GM12873 (cell line): ENCODE data around the gene CLCA1.

ENCODE experiments used
- TF ChIP-seq, protein P1 (sequence below): IDR thresholded peaks from 2 replicates; pipeline ENCODE4 v1.5.1; 2012; ENCODE audit warnings: low read depth, mild to moderate bottlenecking, moderate library complexity, low read length, control low read depth; ENCODE audit not compliant: insufficient read depth; ENCODE audit errors: missing control alignments

Gene CLCA1

GRCh38 chr1:86502721-86503405 is 34.1 kb downstream of the CLCA1 start:
- TF ChIP-seq, protein P1, sequence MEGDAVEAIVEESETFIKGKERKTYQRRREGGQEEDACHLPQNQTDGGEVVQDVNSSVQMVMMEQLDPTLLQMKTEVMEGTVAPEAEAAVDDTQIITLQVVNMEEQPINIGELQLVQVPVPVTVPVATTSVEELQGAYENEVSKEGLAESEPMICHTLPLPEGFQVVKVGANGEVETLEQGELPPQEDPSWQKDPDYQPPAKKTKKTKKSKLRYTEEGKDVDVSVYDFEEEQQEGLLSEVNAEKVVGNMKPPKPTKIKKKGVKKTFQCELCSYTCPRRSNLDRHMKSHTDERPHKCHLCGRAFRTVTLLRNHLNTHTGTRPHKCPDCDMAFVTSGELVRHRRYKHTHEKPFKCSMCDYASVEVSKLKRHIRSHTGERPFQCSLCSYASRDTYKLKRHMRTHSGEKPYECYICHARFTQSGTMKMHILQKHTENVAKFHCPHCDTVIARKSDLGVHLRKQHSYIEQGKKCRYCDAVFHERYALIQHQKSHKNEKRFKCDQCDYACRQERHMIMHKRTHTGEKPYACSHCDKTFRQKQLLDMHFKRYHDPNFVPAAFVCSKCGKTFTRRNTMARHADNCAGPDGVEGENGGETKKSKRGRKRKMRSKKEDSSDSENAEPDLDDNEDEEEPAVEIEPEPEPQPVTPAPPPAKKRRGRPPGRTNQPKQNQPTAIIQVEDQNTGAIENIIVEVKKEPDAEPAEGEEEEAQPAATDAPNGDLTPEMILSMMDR, result no peak

DNA sequence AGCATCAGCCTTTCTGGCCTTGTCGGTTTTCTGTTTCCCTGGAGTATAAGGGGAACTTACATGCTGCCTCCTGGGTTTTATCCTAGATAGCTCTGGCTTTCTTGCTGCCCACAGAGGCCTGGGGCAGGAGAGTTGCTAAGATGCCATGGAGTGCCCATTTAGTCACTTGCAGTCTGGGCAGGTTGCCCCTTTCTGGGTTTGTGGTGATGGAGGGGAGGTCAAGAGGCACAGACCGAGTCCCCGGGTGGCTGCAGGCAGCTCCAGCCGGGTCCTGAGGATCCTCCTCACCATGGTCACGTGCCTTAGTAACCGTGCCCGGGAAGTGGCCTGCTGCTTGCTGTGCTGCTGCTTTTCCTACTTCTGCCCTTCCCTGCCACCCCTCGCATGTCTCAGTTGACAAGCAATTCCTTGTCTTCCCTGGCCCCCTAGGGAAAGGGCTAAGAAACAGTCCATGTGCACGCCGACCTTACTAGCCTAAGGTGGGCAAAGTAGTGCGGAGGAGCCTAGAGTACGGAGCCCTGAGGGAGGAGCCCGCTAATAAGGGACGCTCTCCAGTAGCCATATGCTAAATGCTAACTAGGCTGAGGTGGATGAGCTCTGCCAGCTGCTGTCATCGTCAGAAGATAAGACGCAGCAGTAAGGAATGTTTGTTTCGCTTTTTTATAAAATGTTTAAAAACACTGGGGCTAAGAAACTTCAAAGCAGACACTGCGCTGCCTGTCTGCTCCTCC is 34.8 kb downstream of the CLCA1 start:
- TF ChIP-seq, protein P1, result no peak

GRCh38 chr1:86504137-86504479 is 35.4 kb downstream of the CLCA1 start:
- TF ChIP-seq, protein P1, result no peak

DNA sequence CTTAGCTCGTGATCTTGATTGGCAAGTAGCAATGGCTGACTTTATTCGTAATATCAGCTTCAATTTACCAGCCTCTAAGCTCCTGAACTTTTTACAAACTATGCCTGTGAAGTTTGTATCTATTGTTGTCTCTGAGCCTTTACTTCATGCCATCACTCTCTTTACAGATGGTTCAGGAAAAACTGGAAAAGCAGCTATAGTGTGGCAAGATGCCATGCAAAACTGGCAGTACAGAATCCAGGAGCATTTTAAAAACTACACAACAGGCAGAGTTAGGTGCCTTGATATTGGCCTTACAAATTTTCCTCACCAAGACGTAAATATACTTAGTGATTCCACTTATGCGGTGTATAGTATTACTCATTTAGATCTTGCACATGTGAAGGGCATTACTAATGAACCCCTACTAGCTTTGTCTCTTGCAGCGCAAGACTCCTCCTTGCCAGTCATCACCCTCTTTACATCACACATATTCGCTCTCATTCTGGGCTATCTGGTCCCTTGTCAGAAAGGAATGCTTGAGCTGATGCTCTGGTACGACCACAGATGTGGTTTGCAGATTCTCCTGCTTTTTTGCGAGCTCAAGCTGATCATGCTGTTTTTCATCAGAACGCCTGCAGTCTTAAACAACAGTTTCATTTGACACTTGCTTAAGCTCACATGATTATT is 36.3 kb downstream of the CLCA1 start:
- TF ChIP-seq, protein P1, result no peak

DNA sequence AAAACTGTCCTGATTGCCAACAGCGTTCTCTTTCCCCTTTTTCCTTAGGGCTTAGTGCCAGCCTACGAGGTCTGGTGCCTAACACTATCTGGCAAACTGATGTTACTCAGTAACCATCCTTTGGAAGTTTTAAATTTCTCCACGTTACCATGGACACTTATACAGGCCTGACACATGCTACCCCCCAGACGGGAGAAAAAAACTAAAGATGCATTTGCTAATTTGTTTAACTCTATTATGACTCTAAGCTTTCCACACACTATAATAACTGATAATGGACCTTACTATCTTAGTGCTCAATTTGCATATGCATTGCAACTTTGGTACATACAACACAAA is 36.8 kb downstream of the CLCA1 start:
- TF ChIP-seq, protein P1, result no peak

DNA sequence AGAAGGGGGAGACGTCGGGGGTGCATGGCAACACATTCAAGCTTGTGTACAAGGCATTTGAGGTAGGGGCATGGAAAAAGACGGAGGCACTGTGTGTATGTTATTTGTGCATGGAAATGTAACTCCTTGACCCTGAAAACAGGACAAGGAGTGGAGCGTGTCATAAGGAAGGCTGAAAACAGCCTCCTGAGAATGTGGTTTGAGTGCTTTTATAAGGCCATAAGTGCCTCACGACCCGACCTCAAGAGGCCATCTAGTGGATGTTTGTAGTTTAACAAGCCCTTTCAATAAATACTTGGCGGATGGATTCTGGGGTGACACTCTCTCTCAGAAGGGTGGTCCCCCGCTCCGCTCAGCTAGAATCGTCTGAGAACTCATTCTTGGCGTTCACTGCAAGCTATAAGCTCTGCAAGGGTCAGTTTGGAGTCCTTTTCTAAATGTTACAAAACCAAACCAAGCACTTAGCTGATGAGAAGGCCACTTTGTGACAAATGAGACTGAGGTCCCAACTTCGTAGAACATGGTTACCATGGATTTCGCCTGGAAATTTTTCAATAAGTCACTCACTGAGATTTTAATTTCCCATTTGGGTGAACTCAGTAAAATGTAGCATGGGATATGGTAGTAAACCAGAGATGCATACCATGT is 39.3 kb downstream of the CLCA1 start:
- TF ChIP-seq, protein P1, result peak; percentile 64

- TF ChIP-seq, protein P1, result no peak
Observed at GRCh38 chr1:86508583-86508969, 39.8 kb downstream of the CLCA1 start.
